GM12891 (cell line): ENCODE measurements around the gene SLC12A7.

Experiments used
- POLR2A ChIP-seq: IDR thresholded peaks from 2 replicates; pipeline ENCODE4 v1.6.1; 2011; ENCODE audit warnings: low read depth, low read length, control low read depth
- POLR2AphosphoS5 ChIP-seq: IDR thresholded peaks from 2 replicates; pipeline ENCODE4 v1.6.1; 2011; ENCODE audit warnings: low read depth, low read length, control low read depth
- SPI1 ChIP-seq: IDR thresholded peaks from 2 replicates; pipeline ENCODE4 v1.6.1; 2011; ENCODE audit warnings: low read depth, low read length, control low read depth
- TAF1 ChIP-seq: IDR thresholded peaks from 2 replicates; pipeline ENCODE4 v1.6.1; 2011; ENCODE audit warnings: low read depth, low read length, control low read depth

DNA sequence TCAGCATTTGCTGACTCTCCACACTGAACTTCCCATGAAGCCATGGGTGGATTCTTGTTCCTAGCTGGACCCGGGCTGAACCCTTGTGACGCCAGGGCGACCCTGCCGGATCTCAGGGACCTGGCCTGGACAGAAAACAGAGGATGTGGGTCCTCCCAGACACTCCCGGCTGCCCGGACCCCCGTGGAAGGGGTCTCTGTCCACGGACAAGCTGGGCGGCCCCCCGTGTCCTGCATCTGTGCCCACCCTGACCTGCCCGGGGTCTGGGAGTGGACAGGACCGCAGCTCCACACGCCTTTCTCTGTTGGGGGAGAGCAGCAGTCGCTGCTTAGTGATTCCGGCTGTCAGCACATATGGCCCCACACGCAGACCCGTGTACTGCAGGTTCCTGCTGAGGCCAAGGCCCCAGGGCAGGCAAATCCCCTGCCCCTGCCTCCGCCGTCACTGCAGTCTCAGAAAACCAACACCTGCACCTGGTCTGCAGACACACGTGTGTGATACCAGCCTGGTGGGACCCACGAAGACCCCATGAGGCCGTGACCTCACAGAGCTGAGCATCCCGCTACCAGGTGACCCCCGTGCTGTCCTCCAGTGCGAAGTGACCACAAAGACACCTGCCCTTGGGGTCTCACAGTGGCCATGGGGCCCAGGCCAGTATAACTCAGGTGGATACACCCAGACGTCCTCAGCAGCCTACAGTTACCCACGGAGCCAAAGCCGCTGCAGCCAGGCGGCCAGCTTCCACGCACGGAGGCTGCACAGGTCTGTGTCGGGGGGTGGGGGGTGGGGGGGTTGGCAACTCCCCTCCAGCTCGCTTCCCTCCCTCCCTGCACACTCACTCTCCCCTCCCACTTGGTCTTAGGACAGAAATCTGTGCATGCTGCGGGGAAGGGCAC is 52.6 kb downstream of the SLC12A7 start:
- no peak for TF ChIP-seq POLR2AphosphoS5
- no peak for TF ChIP-seq POLR2A
- TF ChIP-seq TAF1 = no peak
- TF ChIP-seq SPI1 = no peak
